NCI-H774 (cell line): ENCODE results near the gene NSL1.
"Not testable (repeated sequence)": the region's sequence is repeated elsewhere in the genome, so short reads cannot be mapped to it uniquely, and the experiment has no call there.

Experiments
- DNase-seq: peaks from one replicate; lab custom pipeline; 2025; lab: John Stamatoyannopoulos, UW

The NSL1 gene

GRCh38 chr1:212783976-212784375 lies 7.6 kb downstream of the NSL1 start:
- DNase-seq, result no peak

GRCh38 chr1:212782422-212783154 lies 9.0 kb downstream of the NSL1 start:
- DNase-seq, result no peak

GRCh38 chr1:212781225-212781624 lies 10.4 kb downstream of the NSL1 start:
- DNase-seq, result no peak

GRCh38 chr1:212780759-212781158 lies 10.8 kb downstream of the NSL1 start:
- no peak for DNase-seq

GRCh38 chr1:212779086-212779485 lies 12.5 kb downstream of the NSL1 start:
- not testable (repeated sequence) for DNase-seq

- DNase-seq, result no peak
Measured at GRCh38 chr1:212777151-212777550, 14.4 kb downstream of the NSL1 start.

- no peak for DNase-seq
Measured at GRCh38 chr1:212775241-212775640, 16.3 kb downstream of the NSL1 start.

GRCh38 chr1:212774584-212774983 lies 17.0 kb downstream of the NSL1 start:
- DNase-seq, result no peak

- DNase-seq, result no peak
Measured at GRCh38 chr1:212773011-212773410, 18.6 kb downstream of the NSL1 start.

- DNase-seq, result no peak
Measured at GRCh38 chr1:212771341-212771740, 20.2 kb downstream of the NSL1 start.

- DNase-seq, result no peak
Measured at GRCh38 chr1:212769459-212770167, 22.0 kb downstream of the NSL1 start.

GRCh38 chr1:212766825-212767224 lies 24.8 kb downstream of the NSL1 start:
- not testable (repeated sequence) for DNase-seq

- not testable (repeated sequence) for DNase-seq
Measured at GRCh38 chr1:212764718-212765281, 26.8 kb downstream of the NSL1 start.

- no peak for DNase-seq
Measured at GRCh38 chr1:212762839-212763238, 28.7 kb downstream of the NSL1 start.

- DNase-seq, result no peak
Measured at GRCh38 chr1:212762234-212762633, 29.3 kb downstream of the NSL1 start.

GRCh38 chr1:212760126-212760823 lies 31.3 kb downstream of the NSL1 start:
- no peak for DNase-seq

GRCh38 chr1:212759683-212760082 lies 31.9 kb downstream of the NSL1 start:
- no peak for DNase-seq

- no peak for DNase-seq
Measured at GRCh38 chr1:212754680-212755079, 36.9 kb downstream of the NSL1 start.

- no peak for DNase-seq
Measured at GRCh38 chr1:212754193-212754592, 37.4 kb downstream of the NSL1 start.

GRCh38 chr1:212753749-212754148 lies 37.8 kb downstream of the NSL1 start:
- DNase-seq, result no peak

- no peak for DNase-seq
Measured at GRCh38 chr1:212752934-212753497, 38.6 kb downstream of the NSL1 start.

- no peak for DNase-seq
Measured at GRCh38 chr1:212752252-212752933, 39.2 kb downstream of the NSL1 start.
